HepG2 (cell line): Measurements from ENCODE around the gene OTOGL.

ENCODE experiments used
- AGO2 ChIP-seq: fragments of 200-400 bp; formaldehyde crosslinking; optimal IDR thresholded peaks from 2 replicates; pipeline ENCODE3; 2017; ENCODE audit warnings: mild to moderate bottlenecking, low read depth, low read length, moderate library complexity
- EZH2 ChIP-seq: conservative IDR thresholded peaks from 2 replicates; pipeline ENCODE4 v1.6.1; 2012; ENCODE audit warnings: mild to moderate bottlenecking, low read depth, low read length, moderate library complexity
- NFYB ChIP-seq: sonication (generic); formaldehyde crosslinking; IDR thresholded peaks from 2 replicates; pipeline ENCODE4 v1.4.0; 2020; ENCODE audit warnings: missing genetic modification reagents
- PRPF4 ChIP-seq: fragments of 200-400 bp; formaldehyde crosslinking; IDR thresholded peaks from 2 replicates; pipeline ENCODE4 v1.6.1; 2016; ENCODE audit warnings: low read length, low read depth; ENCODE audit not compliant: poor library complexity, severe bottlenecking
- ZNF121 ChIP-seq: sonication (generic); formaldehyde crosslinking; IDR thresholded peaks from 2 replicates; pipeline ENCODE4 v1.5.0; 2020; ENCODE audit warnings: mild to moderate bottlenecking, missing genetic modification reagents
- ZNF367 ChIP-seq: sonication (generic); formaldehyde crosslinking; IDR thresholded peaks from 2 replicates; pipeline ENCODE4 v1.4.0; 2020; ENCODE audit warnings: missing genetic modification reagents, borderline replicate concordance
- TF ChIP-seq, protein P1 (sequence below): sonication (generic); formaldehyde crosslinking; IDR thresholded peaks from 2 replicates; pipeline ENCODE4 v1.5.0; 2020; ENCODE audit warnings: mild to moderate bottlenecking, missing genetic modification reagents, moderate library complexity
- TF ChIP-seq, protein P2 (sequence below): sonication (generic); formaldehyde crosslinking; IDR thresholded peaks from 2 replicates; pipeline ENCODE4 v1.4.0; 2020; ENCODE audit warnings: missing genetic modification reagents
- TF ChIP-seq, protein P3 (sequence below), 2 experiments: fragments of 450-650 bp in 1 of 2; sonication (generic) in 1 of 2; formaldehyde crosslinking; IDR thresholded peaks; 2 replicates each; pipeline versions ENCODE4 v1.5.0 to v1.8.0; 2020 to 2022; ENCODE audit warnings: mild to moderate bottlenecking in 1 of 2, missing genetic modification reagents in 1 of 2

DNA sequence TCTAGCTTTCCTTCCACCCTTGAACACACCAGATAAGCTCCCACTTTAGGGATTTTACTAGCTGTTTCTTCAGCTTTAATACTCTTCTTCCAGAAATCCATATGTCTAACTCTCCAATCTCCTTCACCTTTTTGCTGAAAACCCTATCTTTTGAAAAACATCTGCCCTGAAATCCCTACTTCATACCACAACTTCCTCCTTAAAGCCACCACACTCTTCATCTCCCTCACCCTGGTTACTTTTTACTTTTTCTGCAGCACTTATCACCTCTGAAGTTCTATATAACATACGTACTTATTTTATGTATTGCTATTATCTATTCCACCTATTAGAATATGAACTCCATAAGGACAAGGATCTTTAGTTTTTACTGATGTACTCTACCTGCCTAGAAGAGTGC is 316.1 kb downstream of the OTOGL start:
- TF ChIP-seq AGO2 (no peak), PRPF4 (no peak), NFYB (CRISPR knock-in tag) (no peak), EZH2 (no peak), ZNF121 (CRISPR knock-in tag) (no peak), ZNF367 (CRISPR knock-in tag) (no peak)
- TF ChIP-seq, protein P1, sequence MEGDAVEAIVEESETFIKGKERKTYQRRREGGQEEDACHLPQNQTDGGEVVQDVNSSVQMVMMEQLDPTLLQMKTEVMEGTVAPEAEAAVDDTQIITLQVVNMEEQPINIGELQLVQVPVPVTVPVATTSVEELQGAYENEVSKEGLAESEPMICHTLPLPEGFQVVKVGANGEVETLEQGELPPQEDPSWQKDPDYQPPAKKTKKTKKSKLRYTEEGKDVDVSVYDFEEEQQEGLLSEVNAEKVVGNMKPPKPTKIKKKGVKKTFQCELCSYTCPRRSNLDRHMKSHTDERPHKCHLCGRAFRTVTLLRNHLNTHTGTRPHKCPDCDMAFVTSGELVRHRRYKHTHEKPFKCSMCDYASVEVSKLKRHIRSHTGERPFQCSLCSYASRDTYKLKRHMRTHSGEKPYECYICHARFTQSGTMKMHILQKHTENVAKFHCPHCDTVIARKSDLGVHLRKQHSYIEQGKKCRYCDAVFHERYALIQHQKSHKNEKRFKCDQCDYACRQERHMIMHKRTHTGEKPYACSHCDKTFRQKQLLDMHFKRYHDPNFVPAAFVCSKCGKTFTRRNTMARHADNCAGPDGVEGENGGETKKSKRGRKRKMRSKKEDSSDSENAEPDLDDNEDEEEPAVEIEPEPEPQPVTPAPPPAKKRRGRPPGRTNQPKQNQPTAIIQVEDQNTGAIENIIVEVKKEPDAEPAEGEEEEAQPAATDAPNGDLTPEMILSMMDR (CRISPR knock-in tag) = no peak
- TF ChIP-seq, protein P2, sequence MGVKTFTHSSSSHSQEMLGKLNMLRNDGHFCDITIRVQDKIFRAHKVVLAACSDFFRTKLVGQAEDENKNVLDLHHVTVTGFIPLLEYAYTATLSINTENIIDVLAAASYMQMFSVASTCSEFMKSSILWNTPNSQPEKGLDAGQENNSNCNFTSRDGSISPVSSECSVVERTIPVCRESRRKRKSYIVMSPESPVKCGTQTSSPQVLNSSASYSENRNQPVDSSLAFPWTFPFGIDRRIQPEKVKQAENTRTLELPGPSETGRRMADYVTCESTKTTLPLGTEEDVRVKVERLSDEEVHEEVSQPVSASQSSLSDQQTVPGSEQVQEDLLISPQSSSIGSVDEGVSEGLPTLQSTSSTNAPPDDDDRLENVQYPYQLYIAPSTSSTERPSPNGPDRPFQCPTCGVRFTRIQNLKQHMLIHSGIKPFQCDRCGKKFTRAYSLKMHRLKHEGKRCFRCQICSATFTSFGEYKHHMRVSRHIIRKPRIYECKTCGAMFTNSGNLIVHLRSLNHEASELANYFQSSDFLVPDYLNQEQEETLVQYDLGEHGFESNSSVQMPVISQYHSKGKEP (CRISPR knock-in tag) = no peak
- TF ChIP-seq, protein P3, sequence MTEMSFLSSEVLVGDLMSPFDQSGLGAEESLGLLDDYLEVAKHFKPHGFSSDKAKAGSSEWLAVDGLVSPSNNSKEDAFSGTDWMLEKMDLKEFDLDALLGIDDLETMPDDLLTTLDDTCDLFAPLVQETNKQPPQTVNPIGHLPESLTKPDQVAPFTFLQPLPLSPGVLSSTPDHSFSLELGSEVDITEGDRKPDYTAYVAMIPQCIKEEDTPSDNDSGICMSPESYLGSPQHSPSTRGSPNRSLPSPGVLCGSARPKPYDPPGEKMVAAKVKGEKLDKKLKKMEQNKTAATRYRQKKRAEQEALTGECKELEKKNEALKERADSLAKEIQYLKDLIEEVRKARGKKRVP (CRISPR knock-in tag; IDR thresholded peaks at IDR 0.05) = no peak
